Lower leg skin (tissue), 4 donors: ENCODE measurements around the gene EEIG2. TPM values are rescaled to one million over a fixed set of nuclear protein-coding genes. Genes with fewer than 3 reads are reported as not detected.

Experiments
- total RNA-seq, 4 donors: library from RNA; depleted of rRNA; stranded (reverse); fragments of >200 nt; gene quantifications; one replicate each; pipeline ENCODE4 v1.1.0, GENCODE V29; 2016

The EEIG2 gene
- total RNA-seq, 4 donors from 2014 or later, result 4.8 to 7.3 (median 5.5) TPM

Other genes with a start within 250 kb of the EEIG2 start
- gene NBPF6, start 109.8 kb upstream of the EEIG2 start, total RNA-seq, result under 1 TPM in 1 of 4 donors, not detected in 3; 0.25 TPM
- 1 to 10 TPM; 2.0 to 3.9 (median 2.2) TPM for gene HENMT1, start 101.0 kb downstream of the EEIG2 start, total RNA-seq
- 10 to 100 TPM; 12.8 to 38.9 (median 18.4) TPM for gene PRPF38B, start 132.2 kb downstream of the EEIG2 start, total RNA-seq
- not detected for gene FNDC7, start 152.8 kb downstream of the EEIG2 start, total RNA-seq
- 10 to 100 TPM; 57.4 to 80.7 (median 69.5) TPM for gene STXBP3, start 186.6 kb downstream of the EEIG2 start, total RNA-seq